Uterus (tissue), 2 donors: ENCODE data around the gene NPTXR.

Experiments
- CTCF ChIP-seq, 4 experiments: fragments of 200-600 bp in 2 of 4; fragments of 450-650 bp in 2 of 4; sonication (generic) in 2 of 4; IDR thresholded peaks; one replicate each; pipeline ENCODE4 v1.5.1; 2016 to 2019; ENCODE audit warnings: antibody characterized with exemption in 4 of 4, mild to moderate bottlenecking in 2 of 4, moderate library complexity in 1 of 4
- POLR2A ChIP-seq, 2 donors: fragments of 450-650 bp; IDR thresholded peaks; one replicate each; pipeline ENCODE4 v1.6.1; 2016; ENCODE audit warnings: antibody characterized with exemption in 2 of 2, mild to moderate bottlenecking in 1 of 2, moderate library complexity in 1 of 2

GRCh38 chr22:38840129-38840528 is 3.7 kb downstream of the NPTXR start:
- no peak for TF ChIP-seq POLR2A (IDR thresholded peaks at IDR 0.05)
- TF ChIP-seq CTCF (IDR thresholded peaks at IDR 0.05), result no peak
